Nephron (organoid): ENCODE measurements around the gene PLIN5.

Experiments used
- H3K27ac Mint-ChIP-seq, 3 experiments: 2 replicates each; pipeline ENCODE4 v1.8.0; 2020; ENCODE audit warnings: mixed read lengths in 3 of 3, mild to moderate bottlenecking in 2 of 3, moderate library complexity in 1 of 3
- H3K27me3 Mint-ChIP-seq: 2 replicates; pipeline ENCODE4 v1.8.0; 2021; ENCODE audit warnings: low read depth, mild to moderate bottlenecking, moderate library complexity, mixed read lengths
- H3K36me3 Mint-ChIP-seq: 2 replicates; pipeline ENCODE4 v1.8.0; 2020; ENCODE audit warnings: low read depth, mixed read lengths
- H3K4me1 Mint-ChIP-seq: 2 replicates; pipeline ENCODE4 v1.8.0; 2020; ENCODE audit warnings: mixed read lengths
- H3K4me3 Mint-ChIP-seq, 3 experiments: 2 replicates each; pipeline ENCODE4 v1.8.0; 2020; ENCODE audit warnings: mild to moderate bottlenecking in 3 of 3, mixed read lengths in 3 of 3, moderate library complexity in 2 of 3
- H3K9me3 Mint-ChIP-seq: 2 replicates; pipeline ENCODE4 v1.8.0; 2020; ENCODE audit warnings: mixed read lengths
- CTCF ChIP-seq, 3 experiments: fragments of 200-600 bp; sonication (generic); IDR thresholded peaks; one replicate each; pipeline ENCODE4 v1.5.0; 2021; ENCODE audit warnings: antibody characterized with exemption in 3 of 3; ENCODE audit not compliant: unreplicated experiment in 3 of 3

Gene PLIN5

DNA sequence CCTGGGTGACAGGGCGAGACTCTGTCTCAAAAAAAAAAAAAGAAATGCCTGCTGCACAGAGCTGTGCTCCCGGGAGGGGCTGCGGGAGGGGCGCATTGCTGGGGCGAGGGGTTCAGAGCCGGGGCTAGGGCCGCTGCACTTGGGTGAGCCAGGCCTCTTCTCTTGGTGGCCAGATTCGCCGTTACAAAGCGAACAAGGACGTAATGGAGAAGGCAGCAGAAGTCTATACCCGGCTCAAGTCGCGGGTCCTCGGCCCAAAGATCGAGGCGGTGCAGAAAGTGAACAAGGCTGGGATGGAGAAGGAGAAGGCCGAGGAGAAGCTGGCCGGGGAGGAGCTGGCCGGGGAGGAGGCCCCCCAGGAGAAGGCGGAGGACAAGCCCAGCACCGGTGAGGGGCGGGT lies 35.7 kb downstream of the PLIN5 start:
- no peak overlapping the region for H3K4me3 Mint-ChIP-seq
- no peak for TF ChIP-seq CTCF (IDR thresholded peaks at IDR 0.05; ENCODE audit: unreplicated experiment in 3 of 3)

GRCh38 chr19:4498694-4499093 lies 36.3 kb downstream of the PLIN5 start:
- H3K9me3 Mint-ChIP-seq = no peaks in the 10 kb centered on the region
- no peak overlapping the region for H3K27ac Mint-ChIP-seq
- H3K4me1 Mint-ChIP-seq = no peaks in the 10 kb centered on the region
- H3K36me3 Mint-ChIP-seq = peaks cover 15% of the 10 kb centered on the region
- no peak overlapping the region for H3K4me3 Mint-ChIP-seq
- TF ChIP-seq CTCF (IDR thresholded peaks at IDR 0.05; ENCODE audit: unreplicated experiment in 3 of 3) = no peak
- no peaks in the 10 kb centered on the region for H3K27me3 Mint-ChIP-seq

More for the DNA sequence above, 35.7 kb downstream of the PLIN5 start:
- H3K4me1 Mint-ChIP-seq = no peaks in the 10 kb centered on the region
- H3K27ac Mint-ChIP-seq = no peak overlapping the region
- H3K27me3 Mint-ChIP-seq = no peaks in the 10 kb centered on the region
- peaks cover 15% of the 10 kb centered on the region for H3K36me3 Mint-ChIP-seq
- H3K9me3 Mint-ChIP-seq = no peaks in the 10 kb centered on the region

DNA sequence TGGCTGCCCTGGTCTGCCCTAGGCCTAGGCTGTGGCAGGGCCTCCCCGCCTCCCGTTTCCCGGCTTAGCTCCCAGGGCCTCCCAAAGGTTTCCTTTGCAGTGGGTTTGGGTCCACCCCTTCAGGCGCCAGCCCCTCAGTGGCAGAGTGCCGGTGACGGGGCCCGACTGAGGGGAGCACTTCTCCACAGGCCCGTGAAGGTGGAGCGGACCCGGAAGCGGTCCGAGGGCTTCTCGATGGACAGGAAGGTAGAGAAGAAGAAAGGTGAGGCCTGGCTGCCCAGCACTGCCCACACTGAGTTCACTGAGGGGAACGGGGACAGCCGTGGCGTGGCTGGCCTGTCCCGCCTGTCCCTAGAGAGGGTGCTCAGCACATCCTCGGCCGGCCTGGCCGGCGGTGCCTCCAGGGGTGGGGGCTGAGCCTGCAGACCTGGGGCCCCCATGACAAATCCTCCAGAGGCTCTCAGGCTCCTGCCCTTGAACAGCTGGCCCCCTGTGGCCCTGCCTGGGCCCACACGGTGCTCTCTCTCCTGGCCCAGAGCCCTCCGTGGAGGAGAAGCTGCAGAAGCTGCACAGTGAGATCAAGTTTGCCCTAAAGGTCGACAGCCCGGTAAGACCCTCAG lies 37.1 kb downstream of the PLIN5 start:
- H3K9me3 Mint-ChIP-seq = no peaks in the 10 kb centered on the region
- H3K27ac Mint-ChIP-seq = no peak overlapping the region
- H3K36me3 Mint-ChIP-seq = peaks cover 15% of the 10 kb centered on the region
- no peaks in the 10 kb centered on the region for H3K4me1 Mint-ChIP-seq
- H3K4me3 Mint-ChIP-seq = no peak overlapping the region
- TF ChIP-seq CTCF (IDR thresholded peaks at IDR 0.05; ENCODE audit: unreplicated experiment in 3 of 3) = no peak
- H3K27me3 Mint-ChIP-seq = no peaks in the 10 kb centered on the region

- no peak for TF ChIP-seq CTCF (IDR thresholded peaks at IDR 0.05; ENCODE audit: unreplicated experiment in 3 of 3)
- Mint-ChIP-seq H3K27ac (no peak overlapping the region), H3K27me3 (no peaks in the 10 kb centered on the region)
These were observed 38.7 kb downstream of the PLIN5 start for GRCh38 chr19:4496304-4496703.

DNA sequence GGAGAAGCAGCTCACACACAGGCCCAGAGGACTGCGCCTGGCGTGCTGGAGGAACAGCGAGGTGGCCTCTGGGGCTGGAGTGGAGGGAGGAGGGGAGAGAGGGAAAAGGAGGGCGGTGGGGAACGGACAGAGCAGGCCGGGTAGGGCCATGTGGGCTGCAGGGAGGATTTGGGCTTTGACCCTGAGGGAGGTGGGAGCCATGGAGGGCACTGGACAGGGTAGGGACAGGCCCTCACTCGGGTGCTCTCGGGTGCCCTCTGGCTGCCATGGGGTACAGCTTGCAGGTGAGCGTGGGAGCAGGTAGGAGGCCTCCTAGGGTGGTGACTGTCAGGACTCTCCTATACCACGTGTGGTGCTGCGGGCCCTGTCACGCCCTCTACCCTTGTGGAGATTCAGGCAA lies 39.6 kb downstream of the PLIN5 start:
- no peak overlapping the region for H3K4me3 Mint-ChIP-seq
- peaks cover 16% of the 10 kb centered on the region for H3K36me3 Mint-ChIP-seq
- TF ChIP-seq CTCF (IDR thresholded peaks at IDR 0.05; ENCODE audit: unreplicated experiment in 3 of 3) = no peak

More at GRCh38 chr19:4496304-4496703, 38.7 kb downstream of the PLIN5 start:
- no peak overlapping the region for H3K4me3 Mint-ChIP-seq
- H3K9me3 Mint-ChIP-seq = no peaks in the 10 kb centered on the region
- no peaks in the 10 kb centered on the region for H3K4me1 Mint-ChIP-seq
- peaks cover 15% of the 10 kb centered on the region for H3K36me3 Mint-ChIP-seq

DNA sequence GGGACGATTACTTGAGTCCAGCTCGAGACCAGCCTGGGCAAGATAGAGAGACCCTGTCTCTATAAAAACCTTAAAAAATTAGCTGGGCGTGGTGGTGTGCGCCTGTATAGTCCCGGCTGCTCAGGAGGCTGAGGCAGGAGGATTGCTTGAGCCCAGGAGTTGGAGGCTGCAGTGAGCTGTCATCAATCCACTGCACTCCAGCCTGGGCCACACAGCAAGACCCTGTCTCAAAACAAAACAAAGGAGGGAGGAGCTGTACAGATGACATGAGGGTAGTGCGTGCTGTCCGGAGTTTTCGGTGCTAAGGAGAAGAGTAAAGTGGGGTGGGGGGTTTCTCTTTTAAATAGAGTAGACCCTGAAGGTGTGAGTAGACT lies 40.3 kb downstream of the PLIN5 start:
- Mint-ChIP-seq H3K27me3 (no peaks in the 10 kb centered on the region), H3K36me3 (peaks cover 24% of the 10 kb centered on the region), H3K4me1 (no peaks in the 10 kb centered on the region), H3K4me3 (no peak overlapping the region), H3K27ac (no peak overlapping the region), H3K9me3 (no peaks in the 10 kb centered on the region)
- TF ChIP-seq CTCF (IDR thresholded peaks at IDR 0.05; ENCODE audit: unreplicated experiment in 3 of 3) = no peak

More for the DNA sequence above, 39.6 kb downstream of the PLIN5 start:
- H3K4me1 Mint-ChIP-seq = no peaks in the 10 kb centered on the region
- H3K9me3 Mint-ChIP-seq = no peaks in the 10 kb centered on the region
- H3K27me3 Mint-ChIP-seq = no peaks in the 10 kb centered on the region
- H3K27ac Mint-ChIP-seq = no peak overlapping the region
